ENCODE results near the gene TTC16. TPM values are rescaled to one million over a fixed set of nuclear protein-coding genes. Genes with fewer than 3 reads are reported as not detected.

The TTC16 gene
- total and polyA plus RNA-seq, 9 donors = 0.02 to 0.08 (median 0.07) TPM; not detected in 4

DNA sequence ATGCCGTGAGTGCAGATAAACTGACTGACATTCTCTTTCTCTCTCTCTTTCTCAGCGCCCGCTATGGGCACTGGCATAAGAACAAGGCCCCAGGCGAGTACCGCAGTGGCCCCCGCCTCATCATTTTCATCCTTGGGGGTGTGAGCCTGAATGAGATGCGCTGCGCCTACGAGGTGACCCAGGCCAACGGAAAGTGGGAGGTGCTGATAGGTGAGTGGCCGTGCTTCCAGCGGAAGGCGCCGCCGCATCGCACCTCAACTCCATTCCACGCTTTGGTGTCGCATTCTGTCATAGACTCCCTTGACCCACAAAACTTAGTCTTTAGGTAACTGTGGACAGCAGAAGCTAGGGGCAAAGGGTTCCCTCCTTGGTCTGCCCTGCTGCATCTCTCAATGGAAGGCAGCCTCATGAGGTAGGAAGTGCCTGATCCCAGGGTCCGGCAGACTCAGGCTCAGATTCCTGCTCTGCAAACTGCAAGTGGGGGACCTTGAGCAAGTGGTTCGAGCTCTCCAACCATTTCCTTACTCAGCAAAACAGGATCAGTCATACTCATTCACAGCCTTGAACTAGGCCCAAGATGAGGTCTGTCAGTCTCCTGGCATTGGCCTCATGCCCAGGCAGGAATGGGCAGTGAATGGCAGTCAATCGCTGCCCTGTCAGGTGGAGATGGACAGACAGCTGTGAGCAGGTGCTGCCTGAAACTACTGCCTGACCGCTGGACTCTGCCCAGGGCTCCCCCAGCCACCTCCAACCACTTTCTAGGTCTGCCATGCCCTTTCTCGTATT, 33.3 kb upstream of the TTC16 start:
- WGBS (ENCODE audit: insufficient coverage) = 85% methylated on average over 9 of the region's 23 CpGs
- peak; percentile 37 for DNase-seq
- Histone ChIP-seq H3K36me3 (ENCODE audit: control insufficient read depth, insufficient read depth, low read length) (peaks cover 61% of the 10 kb centered on the region), H3K9me3 (replicated peaks; ENCODE audit: control insufficient read depth, low read depth, low read length) (no peaks in the 10 kb centered on the region), H3K27ac (ENCODE audit: low read length) (no peak overlapping the region), H3K27me3 (ENCODE audit: control insufficient read depth, insufficient read depth, low read length) (no peaks in the 10 kb centered on the region), H3K4me3 (ENCODE audit: low read length) (no peak overlapping the region), H3K4me1 (ENCODE audit: control insufficient read depth, insufficient read depth, low read length) (no peaks in the 10 kb centered on the region)

DNA sequence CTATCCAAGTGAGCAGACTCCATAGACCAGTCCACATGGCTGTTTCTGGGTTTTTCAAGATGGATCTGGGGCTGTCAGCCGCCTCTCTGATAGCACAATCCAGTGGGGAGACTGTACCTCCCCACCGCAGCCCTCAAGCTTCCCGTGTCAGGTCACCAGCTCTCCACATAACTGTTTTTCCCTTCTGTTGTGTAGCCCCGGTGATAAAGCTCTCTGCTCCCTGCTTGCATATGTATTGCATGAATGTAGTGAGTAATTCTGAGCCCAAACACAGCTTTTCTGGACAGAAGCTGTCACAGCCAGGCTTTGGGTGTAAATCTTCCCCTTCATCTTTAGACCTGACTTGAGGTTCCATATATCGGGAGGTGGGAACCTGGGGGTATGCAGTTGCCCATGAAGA, 32.2 kb upstream of the TTC16 start:
- 80% methylated on average over 1 of the region's 5 CpGs for WGBS (ENCODE audit: insufficient coverage)
- no peak for DNase-seq
- no peak overlapping the region for H3K4me3 ChIP-seq (ENCODE audit: low read length)
- peaks cover 59% of the 10 kb centered on the region for H3K36me3 ChIP-seq (ENCODE audit: control insufficient read depth, insufficient read depth, low read length)
- no peak overlapping the region for H3K27ac ChIP-seq (ENCODE audit: low read length)
- H3K4me1 ChIP-seq (ENCODE audit: control insufficient read depth, insufficient read depth, low read length) = no peaks in the 10 kb centered on the region
- H3K9me3 ChIP-seq (replicated peaks; ENCODE audit: control insufficient read depth, low read depth, low read length) = no peaks in the 10 kb centered on the region
- no peaks in the 10 kb centered on the region for H3K27me3 ChIP-seq (ENCODE audit: control insufficient read depth, insufficient read depth, low read length)

DNA sequence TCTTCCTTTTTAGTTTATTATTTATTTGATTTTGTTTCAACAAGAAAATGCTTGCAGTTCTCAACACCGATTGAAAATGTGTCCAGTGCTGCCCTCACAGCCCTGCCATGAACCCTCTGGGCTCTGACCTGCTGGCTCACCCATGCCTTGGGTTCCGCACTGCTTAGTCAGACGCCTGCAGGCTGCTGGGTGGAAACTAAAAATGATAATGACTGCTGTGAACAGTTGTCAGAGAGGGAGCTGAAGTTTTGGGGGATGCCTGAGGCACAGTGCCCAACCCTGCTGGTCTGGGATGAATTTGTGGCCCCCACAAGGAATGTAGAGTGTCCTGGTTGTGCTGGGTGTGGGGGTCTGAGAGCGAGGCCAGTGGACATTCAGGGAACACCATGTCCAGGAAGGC, 31.3 kb upstream of the TTC16 start:
- H3K36me3 ChIP-seq (ENCODE audit: control insufficient read depth, insufficient read depth, low read length) = peaks cover 56% of the 10 kb centered on the region
- 94% methylated on average over 3 of the region's 4 CpGs for WGBS (ENCODE audit: insufficient coverage)
- peaks cover 4% of the 10 kb centered on the region for H3K4me1 ChIP-seq (ENCODE audit: control insufficient read depth, insufficient read depth, low read length)
- H3K27me3 ChIP-seq (ENCODE audit: control insufficient read depth, insufficient read depth, low read length) = no peaks in the 10 kb centered on the region
- no peak for DNase-seq
- no peak overlapping the region for H3K4me3 ChIP-seq (ENCODE audit: low read length)
- H3K9me3 ChIP-seq (replicated peaks; ENCODE audit: control insufficient read depth, low read depth, low read length) = no peaks in the 10 kb centered on the region
- no peak overlapping the region for H3K27ac ChIP-seq (ENCODE audit: low read length)

- Histone ChIP-seq H3K4me3 (ENCODE audit: low read length) (no peak overlapping the region), H3K36me3 (ENCODE audit: control insufficient read depth, insufficient read depth, low read length) (peaks cover 59% of the 10 kb centered on the region), H3K9me3 (replicated peaks; ENCODE audit: control insufficient read depth, low read depth, low read length) (no peaks in the 10 kb centered on the region), H3K27ac (ENCODE audit: low read length) (no peak overlapping the region), H3K4me1 (ENCODE audit: control insufficient read depth, insufficient read depth, low read length) (peaks cover 4% of the 10 kb centered on the region), H3K27me3 (ENCODE audit: control insufficient read depth, insufficient read depth, low read length) (no peaks in the 10 kb centered on the region)
- no peak for DNase-seq
- 54% methylated on average over 2 of the region's 6 CpGs for WGBS (ENCODE audit: insufficient coverage)
Observed at GRCh38 chr9:127686461-127687393, 29.2 kb upstream of the TTC16 start.

- 91% methylated on average over 12 of the region's 13 CpGs for WGBS (ENCODE audit: insufficient coverage)
- peaks cover 46% of the 10 kb centered on the region for H3K36me3 ChIP-seq (ENCODE audit: control insufficient read depth, insufficient read depth, low read length)
Observed at GRCh38 chr9:127689329-127690000, 26.4 kb upstream of the TTC16 start.

DNA sequence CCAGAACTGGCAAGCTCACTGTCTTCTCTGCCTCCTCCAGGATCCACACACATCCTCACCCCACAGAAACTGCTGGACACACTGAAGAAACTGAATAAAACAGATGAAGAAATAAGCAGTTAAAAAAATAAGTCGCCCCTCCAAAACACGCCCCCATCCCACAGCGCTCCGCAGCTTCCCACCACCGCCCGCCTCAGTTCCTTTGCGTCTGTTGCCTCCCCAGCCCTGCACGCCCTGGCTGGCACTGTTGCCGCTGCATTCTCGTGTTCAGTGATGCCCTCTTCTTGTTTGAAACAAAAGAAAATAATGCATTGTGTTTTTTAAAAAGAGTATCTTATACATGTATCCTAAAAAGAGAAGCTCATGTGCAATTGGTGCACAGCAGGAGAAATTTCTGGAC, 25.1 kb upstream of the TTC16 start:
- H3K27me3 ChIP-seq (ENCODE audit: control insufficient read depth, insufficient read depth, low read length) = no peaks in the 10 kb centered on the region
- no peak overlapping the region for H3K4me3 ChIP-seq (ENCODE audit: low read length)
- no peaks in the 10 kb centered on the region for H3K9me3 ChIP-seq (replicated peaks; ENCODE audit: control insufficient read depth, low read depth, low read length)
- no peak for DNase-seq
- H3K27ac ChIP-seq (ENCODE audit: low read length) = no peak overlapping the region
- peaks cover 11% of the 10 kb centered on the region for H3K4me1 ChIP-seq (ENCODE audit: control insufficient read depth, insufficient read depth, low read length)
- 70% methylated on average over 5 of the region's 10 CpGs for WGBS (ENCODE audit: insufficient coverage)
- peaks cover 46% of the 10 kb centered on the region for H3K36me3 ChIP-seq (ENCODE audit: control insufficient read depth, insufficient read depth, low read length)

More at GRCh38 chr9:127689329-127690000, 26.4 kb upstream of the TTC16 start:
- no peak overlapping the region for H3K4me3 ChIP-seq (ENCODE audit: low read length)
- H3K4me1 ChIP-seq (ENCODE audit: control insufficient read depth, insufficient read depth, low read length) = peaks cover 6% of the 10 kb centered on the region
- H3K27me3 ChIP-seq (ENCODE audit: control insufficient read depth, insufficient read depth, low read length) = no peaks in the 10 kb centered on the region
- DNase-seq = no peak
- no peak overlapping the region for H3K27ac ChIP-seq (ENCODE audit: low read length)
- no peaks in the 10 kb centered on the region for H3K9me3 ChIP-seq (replicated peaks; ENCODE audit: control insufficient read depth, low read depth, low read length)

- Histone ChIP-seq H3K4me3 (ENCODE audit: low read length) (no peak overlapping the region), H3K4me1 (ENCODE audit: control insufficient read depth, insufficient read depth, low read length) (peaks cover 11% of the 10 kb centered on the region), H3K27ac (ENCODE audit: low read length) (no peak overlapping the region), H3K27me3 (ENCODE audit: control insufficient read depth, insufficient read depth, low read length) (no peaks in the 10 kb centered on the region), H3K9me3 (replicated peaks; ENCODE audit: control insufficient read depth, low read depth, low read length) (no peaks in the 10 kb centered on the region), H3K36me3 (ENCODE audit: control insufficient read depth, insufficient read depth, low read length) (peaks cover 35% of the 10 kb centered on the region)
- DNase-seq = no peak
- 60% methylated on average over 13 of the region's 20 CpGs for WGBS (ENCODE audit: insufficient coverage)
Observed at GRCh38 chr9:127692071-127692470, 23.8 kb upstream of the TTC16 start.

- 92% methylated on average over 6 of the region's 10 CpGs for WGBS (ENCODE audit: insufficient coverage)
- Histone ChIP-seq H3K27me3 (ENCODE audit: control insufficient read depth, insufficient read depth, low read length) (no peaks in the 10 kb centered on the region), H3K36me3 (ENCODE audit: control insufficient read depth, insufficient read depth, low read length) (peaks cover 30% of the 10 kb centered on the region), H3K27ac (ENCODE audit: low read length) (no peak overlapping the region), H3K4me3 (ENCODE audit: low read length) (no peak overlapping the region), H3K4me1 (ENCODE audit: control insufficient read depth, insufficient read depth, low read length) (peaks cover 14% of the 10 kb centered on the region), H3K9me3 (replicated peaks; ENCODE audit: control insufficient read depth, low read depth, low read length) (no peaks in the 10 kb centered on the region)
- DNase-seq = no peak
Observed at GRCh38 chr9:127693143-127693542, 22.7 kb upstream of the TTC16 start.

GRCh38 chr9:127693697-127694096, 22.2 kb upstream of the TTC16 start:
- WGBS (ENCODE audit: insufficient coverage) = no CpG with 5 or more reads among the region's 4 CpGs
- peaks cover 28% of the 10 kb centered on the region for H3K36me3 ChIP-seq (ENCODE audit: control insufficient read depth, insufficient read depth, low read length)
- H3K4me1 ChIP-seq (ENCODE audit: control insufficient read depth, insufficient read depth, low read length) = peaks cover 16% of the 10 kb centered on the region
- DNase-seq = no peak
- H3K27ac ChIP-seq (ENCODE audit: low read length) = no peak overlapping the region
- no peak overlapping the region for H3K4me3 ChIP-seq (ENCODE audit: low read length)
- no peaks in the 10 kb centered on the region for H3K9me3 ChIP-seq (replicated peaks; ENCODE audit: control insufficient read depth, low read depth, low read length)
- H3K27me3 ChIP-seq (ENCODE audit: control insufficient read depth, insufficient read depth, low read length) = no peaks in the 10 kb centered on the region

Data from muscle of leg (tissue), 11 donors.